ENCODE measurements around the gene GGTA1. TPM values are rescaled to one million over a fixed set of nuclear protein-coding genes. Genes with fewer than 3 reads are reported as not detected.
"Not testable (repeated sequence)": the region's sequence is repeated elsewhere in the genome, so short reads cannot be mapped to it uniquely, and the experiment has no call there.

GGTA1 gene
- total and polyA plus RNA-seq, 4 donors: 4.5 to 12.0 (median 6.2) TPM

DNA sequence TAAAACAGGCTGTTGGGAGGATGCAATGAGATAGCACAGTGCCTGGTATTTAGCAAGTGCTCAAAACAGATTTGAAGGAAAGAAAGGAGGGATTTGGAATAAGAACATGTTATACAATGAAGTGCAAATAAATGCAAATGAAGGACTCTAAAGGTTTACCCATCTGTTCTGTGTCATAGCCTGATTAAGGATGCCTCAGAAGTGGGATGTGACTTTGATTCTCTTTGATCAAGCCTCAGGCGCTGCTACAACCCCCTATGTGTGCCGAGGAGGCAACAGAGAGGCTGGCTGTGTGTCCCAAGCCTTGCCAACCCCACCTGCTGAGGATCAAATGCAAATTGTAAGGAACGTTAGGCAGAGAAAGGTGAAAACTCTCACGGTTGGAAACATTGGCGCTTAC, 27.2 kb downstream of the GGTA1 start:
- no peak overlapping the region for H3K27ac ChIP-seq (ENCODE audit: low read depth, low read length)
- peak in 2 of 6 donors; percentile 57 to 65 for DNase-seq (ENCODE audit: low read depth in 4 of 6, low spot score in 6 of 6)
- H3K4me3 ChIP-seq (ENCODE audit: low read depth, low read length): no peak overlapping the region
- no peaks in the 10 kb centered on the region for H3K36me3 ChIP-seq (ENCODE audit: control insufficient read depth, insufficient read depth, low read length)
- no peaks in the 10 kb centered on the region for H3K27me3 ChIP-seq (ENCODE audit: control insufficient read depth, insufficient read depth, low read length)
- 37% methylated on average over 3 of the region's 5 CpGs for WGBS (ENCODE audit: insufficient coverage)
- H3K4me1 ChIP-seq (ENCODE audit: control insufficient read depth, insufficient read depth, low read length): no peaks in the 10 kb centered on the region
- H3K9me3 ChIP-seq (ENCODE audit: control insufficient read depth, insufficient read depth, low read length): no peaks in the 10 kb centered on the region

DNA sequence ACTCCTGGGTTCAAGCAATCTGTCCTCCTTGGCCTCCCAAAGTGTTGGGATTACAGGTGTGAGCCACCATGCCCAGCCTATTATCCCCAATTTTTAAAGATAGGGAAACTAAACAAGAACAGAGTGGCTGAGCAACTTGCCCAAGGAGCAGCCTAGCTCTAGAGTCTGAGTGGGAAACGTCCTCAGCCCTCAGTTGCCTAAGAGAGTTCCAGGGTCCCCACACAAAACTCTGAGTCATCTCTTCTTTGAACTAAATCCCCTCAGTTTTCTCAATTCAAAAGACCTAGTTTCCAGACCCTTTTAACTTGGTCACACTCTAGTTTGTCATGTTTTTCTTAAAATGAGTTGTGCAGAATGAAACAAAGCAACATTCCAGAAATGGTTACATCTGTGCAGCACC, 33.5 kb downstream of the GGTA1 start:
- no CpG with 5 or more reads among the region's 1 CpG for WGBS (ENCODE audit: insufficient coverage)
- Histone ChIP-seq H3K4me3 (ENCODE audit: low read depth, low read length) (no peak overlapping the region), H3K36me3 (ENCODE audit: control insufficient read depth, insufficient read depth, low read length) (no peaks in the 10 kb centered on the region), H3K27me3 (ENCODE audit: control insufficient read depth, insufficient read depth, low read length) (no peaks in the 10 kb centered on the region), H3K4me1 (ENCODE audit: control insufficient read depth, insufficient read depth, low read length) (no peaks in the 10 kb centered on the region), H3K9me3 (ENCODE audit: control insufficient read depth, insufficient read depth, low read length) (no peaks in the 10 kb centered on the region), H3K27ac (ENCODE audit: low read depth, low read length) (no peak overlapping the region)
- no peak for DNase-seq (ENCODE audit: low read depth in 4 of 6, low spot score in 6 of 6)

DNA sequence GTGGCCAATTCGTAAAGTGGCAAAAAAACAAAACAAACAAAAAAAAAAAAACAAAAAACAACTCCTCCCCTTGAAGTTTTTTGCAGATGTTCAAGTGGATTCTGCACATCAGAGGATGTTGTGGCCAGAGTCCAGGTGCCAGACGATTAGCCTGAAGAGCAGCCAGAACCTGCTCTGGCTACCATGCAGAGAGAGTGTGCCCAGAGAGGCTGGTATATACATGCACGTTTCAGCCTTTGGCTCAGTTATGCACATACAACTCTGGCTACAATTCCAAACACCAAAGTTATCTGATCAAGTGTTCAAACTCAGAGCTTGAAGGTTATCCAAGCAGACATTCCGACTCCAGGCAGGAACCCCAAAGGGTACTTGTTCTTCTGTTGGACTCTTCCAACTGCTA, 34.7 kb downstream of the GGTA1 start:
- WGBS (ENCODE audit: insufficient coverage): 76% methylated on average over 3 of the region's 4 CpGs
- DNase-seq (ENCODE audit: low read depth in 4 of 6, low spot score in 6 of 6): no peak
- Histone ChIP-seq H3K9me3 (ENCODE audit: control insufficient read depth, insufficient read depth, low read length) (no peaks in the 10 kb centered on the region), H3K36me3 (ENCODE audit: control insufficient read depth, insufficient read depth, low read length) (no peaks in the 10 kb centered on the region), H3K27ac (ENCODE audit: low read depth, low read length) (no peak overlapping the region), H3K27me3 (ENCODE audit: control insufficient read depth, insufficient read depth, low read length) (no peaks in the 10 kb centered on the region), H3K4me3 (ENCODE audit: low read depth, low read length) (no peak overlapping the region), H3K4me1 (ENCODE audit: control insufficient read depth, insufficient read depth, low read length) (no peaks in the 10 kb centered on the region)

DNA sequence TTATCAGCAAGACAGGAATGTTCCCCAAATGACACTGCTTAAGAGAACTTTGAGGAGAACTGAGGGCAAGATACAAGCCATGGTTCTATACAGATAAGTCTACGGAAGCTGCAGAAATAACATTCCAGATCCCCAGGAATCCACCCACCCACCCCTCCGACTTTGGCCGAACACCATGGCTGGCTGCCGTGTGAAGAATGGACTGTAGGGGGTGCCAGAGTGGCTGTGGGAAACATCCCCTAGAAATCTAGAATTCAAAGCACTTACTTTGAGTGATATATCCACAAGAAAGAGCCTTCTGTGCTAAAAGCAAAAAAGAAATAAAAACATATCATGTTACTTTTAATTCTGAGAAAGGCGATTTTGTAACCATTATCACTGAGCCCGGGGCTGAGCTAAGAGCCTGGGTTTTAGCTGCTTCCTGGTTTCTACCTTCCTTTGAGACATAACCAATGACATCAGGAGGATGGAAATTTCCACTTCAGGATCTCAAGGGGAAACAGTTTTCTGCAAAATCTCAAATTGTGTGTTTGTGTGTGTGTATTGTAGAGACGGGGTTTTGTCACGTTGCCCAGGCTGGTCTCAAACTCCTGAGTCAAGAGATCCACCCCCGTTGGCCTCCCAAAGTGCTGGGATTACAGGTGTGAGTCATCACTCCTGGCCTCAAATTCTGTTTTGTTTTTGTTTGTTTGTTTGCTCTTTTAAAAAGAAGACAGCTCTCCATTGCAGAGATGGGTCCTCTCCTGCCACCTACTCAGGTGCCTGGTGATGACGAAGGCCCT, 36.4 kb downstream of the GGTA1 start:
- peak in 1 of 6 donors; percentile 30 for DNase-seq (ENCODE audit: low read depth in 4 of 6, low spot score in 6 of 6)
- H3K27me3 ChIP-seq (ENCODE audit: control insufficient read depth, insufficient read depth, low read length): no peaks in the 10 kb centered on the region
- H3K27ac ChIP-seq (ENCODE audit: low read depth, low read length): no peak overlapping the region
- 72% methylated on average over 4 of the region's 10 CpGs for WGBS (ENCODE audit: insufficient coverage)
- H3K4me1 ChIP-seq (ENCODE audit: control insufficient read depth, insufficient read depth, low read length): no peaks in the 10 kb centered on the region
- no peaks in the 10 kb centered on the region for H3K9me3 ChIP-seq (ENCODE audit: control insufficient read depth, insufficient read depth, low read length)
- no peaks in the 10 kb centered on the region for H3K36me3 ChIP-seq (ENCODE audit: control insufficient read depth, insufficient read depth, low read length)
- H3K4me3 ChIP-seq (ENCODE audit: low read depth, low read length): no peak overlapping the region

DNA sequence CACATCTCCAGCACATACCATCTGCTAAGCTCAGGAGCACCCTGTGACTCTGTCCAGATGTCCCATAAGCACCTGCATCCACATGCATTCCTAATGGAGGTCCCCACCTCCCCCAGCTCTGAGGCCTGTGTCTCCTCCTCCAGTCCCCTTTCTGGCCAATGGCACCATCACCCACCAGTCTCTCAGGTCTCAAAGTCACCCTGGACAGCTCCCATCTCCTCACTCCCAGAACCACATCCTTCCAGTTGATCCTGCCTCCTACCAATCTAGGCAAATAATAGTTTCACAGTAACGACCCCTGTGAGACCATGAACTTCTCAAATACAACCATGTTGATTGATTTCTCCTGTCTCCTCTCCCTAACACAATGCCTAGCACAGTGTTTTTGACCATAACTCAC, 40.1 kb downstream of the GGTA1 start:
- Histone ChIP-seq H3K36me3 (ENCODE audit: control insufficient read depth, insufficient read depth, low read length) (no peaks in the 10 kb centered on the region), H3K9me3 (ENCODE audit: control insufficient read depth, insufficient read depth, low read length) (no peaks in the 10 kb centered on the region), H3K27me3 (ENCODE audit: control insufficient read depth, insufficient read depth, low read length) (no peaks in the 10 kb centered on the region), H3K27ac (ENCODE audit: low read depth, low read length) (no peak overlapping the region), H3K4me3 (ENCODE audit: low read depth, low read length) (no peak overlapping the region), H3K4me1 (ENCODE audit: control insufficient read depth, insufficient read depth, low read length) (no peaks in the 10 kb centered on the region)
- WGBS (ENCODE audit: insufficient coverage): 38% methylated on average over 1 of the region's 1 CpG
- no peak for DNase-seq (ENCODE audit: low read depth in 4 of 6, low spot score in 6 of 6)

DNA sequence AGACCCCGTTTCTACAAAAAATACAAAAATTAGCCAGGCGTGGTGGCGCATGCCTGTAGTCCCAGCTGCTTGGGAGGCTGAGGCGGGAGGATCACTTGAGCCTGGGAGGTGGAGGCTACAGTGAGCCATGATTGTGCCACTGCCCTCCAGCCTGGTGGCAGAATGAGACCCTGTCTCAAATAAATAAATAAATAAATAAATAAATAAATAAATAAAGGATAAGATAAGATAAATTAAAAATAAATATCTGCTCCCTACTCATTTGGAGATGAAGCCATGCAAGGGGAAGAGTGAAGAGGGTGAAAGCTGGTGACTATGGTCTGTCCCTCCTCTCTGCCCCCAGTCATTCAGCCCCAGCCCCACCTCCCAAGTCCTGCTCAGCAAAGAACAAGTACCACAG, 41.2 kb downstream of the GGTA1 start:
- 100% methylated on average over 4 of the region's 4 CpGs for WGBS (ENCODE audit: insufficient coverage)

DNA sequence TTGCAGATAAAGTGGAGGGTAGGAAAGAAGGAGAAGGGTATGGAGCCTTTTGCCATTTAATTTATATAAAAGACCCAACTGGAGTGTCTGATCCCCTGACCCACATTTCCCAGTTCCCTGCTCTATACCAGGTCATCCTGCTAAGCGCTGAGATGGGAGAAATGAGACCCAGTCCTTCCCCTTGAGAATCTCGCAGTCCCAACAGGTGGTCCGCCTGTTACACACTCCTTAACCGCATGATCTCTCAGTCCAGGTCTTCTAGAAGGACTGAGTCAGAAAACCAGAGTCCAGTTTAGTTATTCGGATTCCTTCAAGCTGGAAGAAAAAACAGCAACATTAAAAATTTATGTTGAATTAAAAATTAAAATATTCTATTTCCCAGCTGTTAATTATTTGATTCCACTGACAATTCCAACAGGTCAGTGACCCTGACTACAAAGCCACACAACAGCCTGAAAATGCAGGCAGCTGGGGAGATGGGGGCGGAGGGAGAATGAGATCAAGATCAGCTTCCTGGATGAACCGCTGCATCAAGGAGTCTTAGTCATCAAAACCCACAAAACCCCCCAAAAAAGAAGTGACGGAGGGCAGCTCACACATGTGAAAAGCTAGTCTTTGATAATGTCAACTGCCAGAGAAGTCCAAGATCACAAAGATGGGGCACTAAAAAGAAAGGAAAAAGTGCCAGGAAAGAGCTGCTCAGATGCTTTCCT, 44.0 kb downstream of the GGTA1 start:
- WGBS (ENCODE audit: insufficient coverage): 83% methylated on average over 4 of the region's 8 CpGs
- H3K9me3 ChIP-seq (ENCODE audit: control insufficient read depth, insufficient read depth, low read length): no peaks in the 10 kb centered on the region
- H3K27me3 ChIP-seq (ENCODE audit: control insufficient read depth, insufficient read depth, low read length): no peaks in the 10 kb centered on the region
- peaks cover 12% of the 10 kb centered on the region for H3K4me1 ChIP-seq (ENCODE audit: control insufficient read depth, insufficient read depth, low read length)
- H3K36me3 ChIP-seq (ENCODE audit: control insufficient read depth, insufficient read depth, low read length): no peaks in the 10 kb centered on the region
- no peak overlapping the region for H3K4me3 ChIP-seq (ENCODE audit: low read depth, low read length)
- DNase-seq (ENCODE audit: low read depth in 4 of 6, low spot score in 6 of 6): no peak
- no peak overlapping the region for H3K27ac ChIP-seq (ENCODE audit: low read depth, low read length)

More for the DNA sequence above, 41.2 kb downstream of the GGTA1 start:
- H3K36me3 ChIP-seq (ENCODE audit: control insufficient read depth, insufficient read depth, low read length); H3K9me3 ChIP-seq (ENCODE audit: control insufficient read depth, insufficient read depth, low read length); DNase-seq (ENCODE audit: low read depth in 4 of 6, low spot score in 6 of 6); H3K4me1 ChIP-seq (ENCODE audit: control insufficient read depth, insufficient read depth, low read length); H3K27me3 ChIP-seq (ENCODE audit: control insufficient read depth, insufficient read depth, low read length); H3K4me3 ChIP-seq (ENCODE audit: low read depth, low read length); H3K27ac ChIP-seq (ENCODE audit: low read depth, low read length): not testable (repeated sequence)

DNA sequence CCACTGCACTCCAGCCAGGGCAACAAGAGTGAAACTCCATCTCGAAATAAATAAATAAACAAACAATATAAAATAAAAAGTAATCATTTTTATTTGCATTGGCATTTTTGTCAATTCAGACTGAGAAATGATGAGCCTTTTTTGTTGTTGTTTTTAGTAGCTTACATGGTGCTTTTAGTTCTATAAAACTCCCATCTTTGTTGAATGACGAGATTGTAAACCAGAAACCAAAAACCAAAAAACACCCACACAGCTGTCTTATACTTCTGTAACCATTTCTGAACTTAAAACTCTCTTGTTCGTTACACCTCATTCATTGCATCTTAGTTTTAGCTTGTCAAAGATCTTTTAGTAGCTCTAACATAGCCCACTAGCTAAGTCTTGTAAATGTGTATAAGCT, 44.7 kb downstream of the GGTA1 start:
- no CpG with 5 or more reads among the region's 3 CpGs for WGBS (ENCODE audit: insufficient coverage)
- H3K4me3 ChIP-seq (ENCODE audit: low read depth, low read length): no peak overlapping the region
- no peaks in the 10 kb centered on the region for H3K27me3 ChIP-seq (ENCODE audit: control insufficient read depth, insufficient read depth, low read length)
- peaks cover 12% of the 10 kb centered on the region for H3K4me1 ChIP-seq (ENCODE audit: control insufficient read depth, insufficient read depth, low read length)
- H3K9me3 ChIP-seq (ENCODE audit: control insufficient read depth, insufficient read depth, low read length): no peaks in the 10 kb centered on the region
- H3K27ac ChIP-seq (ENCODE audit: low read depth, low read length): no peak overlapping the region
- no peaks in the 10 kb centered on the region for H3K36me3 ChIP-seq (ENCODE audit: control insufficient read depth, insufficient read depth, low read length)
- no peak for DNase-seq (ENCODE audit: low read depth in 4 of 6, low spot score in 6 of 6)

DNA sequence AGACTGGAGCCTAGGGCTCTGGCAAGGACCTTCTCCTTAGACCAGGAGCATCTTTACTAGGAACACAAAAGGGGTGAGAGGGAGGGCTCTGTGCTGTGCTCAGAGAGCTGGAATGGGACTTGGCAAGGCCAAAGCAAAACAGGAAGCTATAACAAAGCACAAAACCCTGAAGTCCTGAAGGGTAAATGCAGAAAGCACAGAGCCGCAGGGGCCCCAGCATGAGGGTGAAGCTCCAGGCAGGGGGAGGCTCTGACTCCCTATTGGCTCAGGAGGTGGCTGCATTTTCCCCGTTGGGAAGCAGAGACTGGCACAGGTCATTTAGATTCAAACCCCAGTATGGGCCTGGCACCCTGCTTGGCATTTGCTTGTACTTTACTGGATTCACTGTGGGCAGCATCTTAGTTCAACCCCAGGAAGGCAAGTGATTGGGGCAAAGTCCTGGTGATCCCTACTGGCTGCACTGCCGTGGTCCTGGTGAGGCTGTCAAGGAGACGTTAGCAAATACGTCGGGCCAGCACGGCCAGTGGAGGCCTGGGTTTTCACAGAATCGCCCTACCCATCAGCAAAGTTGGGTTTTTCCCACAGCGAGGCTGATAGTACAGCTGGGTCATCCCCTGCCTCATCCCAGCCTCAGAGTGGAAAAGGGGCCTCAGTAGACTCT, 46.3 kb downstream of the GGTA1 start:
- Histone ChIP-seq H3K36me3 (ENCODE audit: control insufficient read depth, insufficient read depth, low read length) (no peaks in the 10 kb centered on the region), H3K27me3 (ENCODE audit: control insufficient read depth, insufficient read depth, low read length) (no peaks in the 10 kb centered on the region), H3K4me1 (ENCODE audit: control insufficient read depth, insufficient read depth, low read length) (peaks cover 12% of the 10 kb centered on the region), H3K9me3 (ENCODE audit: control insufficient read depth, insufficient read depth, low read length) (no peaks in the 10 kb centered on the region), H3K4me3 (ENCODE audit: low read depth, low read length) (no peak overlapping the region), H3K27ac (ENCODE audit: low read depth, low read length) (no peak overlapping the region)
- WGBS (ENCODE audit: insufficient coverage): 56% methylated on average over 9 of the region's 9 CpGs
- DNase-seq (ENCODE audit: low read depth in 4 of 6, low spot score in 6 of 6): no peak
